ENCODE data around the gene MYO19.
"Not testable (repeated sequence)": the region's sequence is repeated elsewhere in the genome, so short reads cannot be mapped to it uniquely, and the experiment has no call there.

MYO19 gene

GRCh38 chr17:36463916-36464764, 70.5 kb downstream of the MYO19 start:
- no peak for DNase-seq

DNA sequence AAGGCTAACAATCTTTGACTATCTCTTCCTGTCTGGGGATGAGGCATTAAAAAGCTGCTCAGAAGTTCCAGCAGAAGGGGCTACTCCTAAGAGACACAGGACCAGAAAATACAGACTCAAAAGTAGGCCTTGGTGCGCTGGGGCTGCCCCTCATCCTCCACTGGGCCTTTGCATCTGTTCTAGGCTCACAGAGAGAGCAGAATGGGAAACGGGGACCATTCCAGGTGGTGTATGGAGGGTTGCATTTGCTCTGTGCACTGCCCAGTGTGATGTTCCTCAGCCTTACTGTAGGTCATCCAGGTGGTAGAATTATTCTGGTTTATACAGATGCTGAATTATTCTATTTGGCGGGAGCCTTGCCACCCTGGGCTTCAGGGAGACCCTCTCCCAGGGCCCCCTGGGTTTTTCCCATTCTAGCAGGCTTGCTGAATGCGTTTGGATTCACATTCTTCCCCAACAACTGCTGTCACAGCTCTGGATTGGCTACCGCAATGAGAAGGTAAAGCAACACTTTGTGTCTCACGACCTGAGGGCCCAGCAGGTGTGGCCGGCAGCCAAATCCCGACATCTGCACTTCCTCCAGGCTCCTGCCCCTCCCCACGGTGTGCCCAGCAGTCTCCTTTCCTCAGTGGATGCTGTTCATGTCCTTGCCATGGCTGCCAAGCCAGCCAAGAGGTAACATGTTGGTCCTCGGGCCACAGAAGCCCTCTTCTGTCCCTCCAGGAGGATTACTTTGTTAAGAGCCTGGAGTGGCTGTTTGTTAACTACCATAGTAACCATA, 73.1 kb downstream of the MYO19 start:
- DNase-seq: no peak

DNA sequence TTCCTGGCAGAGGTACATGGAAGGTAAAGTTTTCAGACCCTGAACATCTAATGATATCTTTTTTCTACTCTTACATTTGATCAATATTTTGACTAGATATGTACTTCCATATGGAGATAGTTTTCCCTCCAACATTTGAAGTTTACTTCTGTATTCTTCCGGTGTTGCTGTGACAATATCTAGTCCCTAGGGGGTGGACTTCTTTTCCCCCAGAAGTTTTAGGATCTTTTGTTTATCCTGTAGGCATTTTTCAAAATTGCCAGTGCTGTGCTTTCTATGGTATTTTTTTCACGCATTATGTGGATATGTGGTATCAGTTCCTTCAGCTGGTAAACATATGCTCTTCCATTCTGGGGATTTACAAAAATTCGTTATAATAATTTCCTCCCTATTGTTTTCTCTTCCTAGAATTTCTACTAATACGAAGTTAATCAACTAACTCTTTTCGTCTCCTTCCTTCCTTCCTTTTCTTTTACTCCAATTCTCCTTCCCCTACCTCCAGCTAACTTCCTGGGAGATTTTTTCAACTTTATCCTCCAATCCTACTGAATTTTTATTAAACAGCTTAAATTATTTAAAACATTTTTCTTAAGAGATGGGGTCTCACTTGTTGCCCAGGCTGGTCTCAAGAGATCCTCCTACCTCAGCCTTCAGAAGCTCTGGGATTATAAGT, 74.3 kb downstream of the MYO19 start:
- DNase-seq: no peak

DNA sequence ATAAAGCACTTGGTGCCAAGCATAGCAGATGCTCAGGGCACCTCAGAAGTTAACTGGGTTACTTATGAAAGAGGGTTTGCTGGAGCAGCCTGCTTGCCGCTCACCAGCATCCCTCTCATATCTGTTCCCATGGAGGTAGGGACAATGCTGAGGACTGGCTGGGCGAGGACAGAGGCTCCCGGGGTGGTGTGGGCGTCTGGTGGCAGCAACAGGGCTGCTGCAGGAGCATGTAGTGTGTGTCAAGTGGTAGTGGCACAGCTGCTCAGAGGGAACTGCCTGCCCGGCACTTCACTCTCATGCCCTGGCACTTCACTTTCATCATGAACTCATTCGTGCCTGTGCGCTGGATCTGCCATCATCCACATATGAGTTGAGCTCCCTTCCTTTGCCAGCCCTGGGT, 75.1 kb downstream of the MYO19 start:
- DNase-seq: no peak

- no peak for DNase-seq
These were observed 75.6 kb downstream of the MYO19 start for GRCh38 chr17:36459045-36459444.

- not testable (repeated sequence) for DNase-seq
These were observed 77.0 kb downstream of the MYO19 start for GRCh38 chr17:36457701-36458100.

- not testable (repeated sequence) for DNase-seq
These were observed 81.8 kb downstream of the MYO19 start for GRCh38 chr17:36452888-36453287.

DNA sequence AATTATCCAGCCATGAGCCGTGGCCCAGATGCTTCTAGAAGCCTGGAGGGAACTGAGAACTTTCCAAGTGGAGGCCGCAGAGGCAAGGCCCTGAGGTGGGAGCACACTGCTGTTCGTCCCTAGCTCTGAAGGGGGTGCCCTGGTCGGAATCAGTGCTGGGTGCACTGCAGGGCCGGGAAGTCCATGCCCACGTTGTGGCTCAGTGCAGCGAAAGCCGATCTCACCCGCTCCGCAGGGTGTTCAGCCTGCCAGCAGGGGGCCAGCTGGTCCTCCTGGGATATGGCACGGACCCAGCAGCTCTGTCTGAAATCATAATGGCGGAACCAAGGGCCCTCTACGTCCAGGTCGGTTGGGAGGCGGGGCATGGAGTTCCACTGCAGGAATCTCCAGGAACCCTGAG, 84.7 kb downstream of the MYO19 start:
- not testable (repeated sequence) for DNase-seq
